ENCODE results near the gene CLCN5. TPM values are rescaled to one million over a fixed set of nuclear protein-coding genes. Genes with fewer than 3 reads are reported as not detected.

CLCN5 gene
- total and polyA plus RNA-seq, 10 of the 15 experiments (the other 5 are each of a cell fraction or from before 2014, with no cell fraction given) = 0.33 to 3.8 (median 2.6) TPM

DNA sequence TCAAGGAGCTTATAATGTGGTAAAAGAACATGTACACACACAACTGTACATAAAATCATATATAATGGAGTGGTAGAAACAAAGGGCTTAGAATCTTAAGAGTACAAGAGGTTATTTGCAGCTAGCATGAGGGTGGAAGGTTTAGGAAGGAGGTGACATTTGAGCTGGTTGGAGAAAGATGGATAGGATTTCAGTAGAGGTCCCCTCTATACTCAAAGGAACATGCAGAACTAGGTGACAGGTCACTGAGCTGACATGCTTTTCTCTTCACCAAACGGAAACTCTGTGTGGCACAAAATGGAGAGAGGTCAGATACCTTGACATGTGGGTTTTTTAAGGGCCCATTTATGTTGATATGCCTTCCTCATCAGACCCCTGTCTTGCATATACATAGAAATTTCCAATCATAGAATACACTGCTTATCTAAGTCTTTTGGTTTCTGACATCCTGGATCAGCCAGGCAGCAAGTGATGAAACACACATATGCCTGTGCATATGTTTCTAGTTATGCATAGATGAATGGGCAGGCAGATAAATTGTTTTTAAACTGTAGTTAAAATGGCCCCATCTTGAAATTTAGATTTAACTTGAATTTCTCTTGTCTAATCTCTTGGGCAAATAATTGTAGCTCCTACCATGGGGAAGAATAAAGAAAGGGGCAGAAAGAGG lies 29.3 kb downstream of the CLCN5 start:
- no peak for DNase-seq (ENCODE audit: low read depth, low spot score)
- Histone ChIP-seq H3K79me2 (ENCODE audit: control insufficient read depth, insufficient read depth, low read length) (no peaks in the 10 kb centered on the region), H2AFZ (ENCODE audit: control insufficient read depth, low read depth, low read length) (no peak overlapping the region), H3K27ac (ENCODE audit: control insufficient read depth, insufficient read depth) (no peak overlapping the region), H4K20me1 (ENCODE audit: control insufficient read depth, insufficient read depth) (no peaks in the 10 kb centered on the region), H3K4me3 (no peak overlapping the region), H3K36me3 (ENCODE audit: control insufficient read depth in 2 of 2, insufficient read depth in 2 of 2, low read length in 1 of 2) (no peaks in the 10 kb centered on the region), H3K9ac (ENCODE audit: control insufficient read depth, insufficient read depth, low read length) (no peak overlapping the region), H3K27me3 (replicated peaks in 1 of 2; ENCODE audit: control insufficient read depth in 2 of 2, insufficient read depth in 2 of 2, low read length in 1 of 2) (no peaks in the 10 kb centered on the region), H3K9me3 (replicated peaks; ENCODE audit: control insufficient read depth, insufficient read depth, low read length) (no peaks in the 10 kb centered on the region), H3K4me2 (ENCODE audit: control insufficient read depth, insufficient read depth) (no peak overlapping the region), H3K4me1 (ENCODE audit: control insufficient read depth, insufficient read depth, low read length) (no peaks in the 10 kb centered on the region; the same call in 1 of the 2 replicates)
- BruUV-seq (replicated peaks) = no TSS peak
- ChIA-PET RAD21 (ENCODE audit: unreplicated experiment) (no interaction called here), SMC1A (ENCODE audit: uncharacterized antibody, unreplicated experiment) (interaction anchor here (0.6 to 2.7 kb wide), 4 partner anchors 9 to 26 kb away, joined by 3 to 10 read pairs (median 3); no protein-coding TSS in a partner anchor), POLR2A (no interaction called here), CTCF (no interaction called here)
- no peak for FAIRE-seq
- ATAC-seq = no peak
- TF ChIP-seq, protein P1, sequence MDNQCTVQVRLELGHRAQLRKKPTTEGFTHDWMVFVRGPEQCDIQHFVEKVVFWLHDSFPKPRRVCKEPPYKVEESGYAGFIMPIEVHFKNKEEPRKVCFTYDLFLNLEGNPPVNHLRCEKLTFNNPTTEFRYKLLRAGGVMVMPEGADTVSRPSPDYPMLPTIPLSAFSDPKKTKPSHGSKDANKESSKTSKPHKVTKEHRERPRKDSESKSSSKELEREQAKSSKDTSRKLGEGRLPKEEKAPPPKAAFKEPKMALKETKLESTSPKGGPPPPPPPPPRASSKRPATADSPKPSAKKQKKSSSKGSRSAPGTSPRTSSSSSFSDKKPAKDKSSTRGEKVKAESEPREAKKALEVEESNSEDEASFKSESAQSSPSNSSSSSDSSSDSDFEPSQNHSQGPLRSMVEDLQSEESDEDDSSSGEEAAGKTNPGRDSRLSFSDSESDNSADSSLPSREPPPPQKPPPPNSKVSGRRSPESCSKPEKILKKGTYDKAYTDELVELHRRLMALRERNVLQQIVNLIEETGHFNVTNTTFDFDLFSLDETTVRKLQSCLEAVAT (IDR thresholded peaks at IDR 0.05) = no peak
- no peak for TF ChIP-seq IKZF1 (conservative IDR thresholded peaks at IDR 0.05)
- no peak for TF ChIP-seq GATAD2B (conservative IDR thresholded peaks at IDR 0.05; ENCODE audit: low read depth)
- no peak for TF ChIP-seq IRF4 (IDR thresholded peaks at IDR 0.05; ENCODE audit: low read depth, low read length)
- no peak for TF ChIP-seq CREB1 (IDR thresholded peaks at IDR 0.05; ENCODE audit: low read depth)
- TF ChIP-seq RCOR1 (conservative IDR thresholded peaks at IDR 0.05; ENCODE audit: low read depth, low read length) = no peak
- no peak for TF ChIP-seq STAT1 (conservative IDR thresholded peaks at IDR 0.05)
- no peak for TF ChIP-seq ZNF622 (IDR thresholded peaks at IDR 0.05)
- no peak for TF ChIP-seq ZNF384 (IDR thresholded peaks at IDR 0.05; ENCODE audit: borderline replicate concordance, low read depth, low read length)
- TF ChIP-seq CEBPZ (IDR thresholded peaks at IDR 0.05; ENCODE audit: low read depth, low read length) = no peak
- no peak for TF ChIP-seq SMARCA5 (IDR thresholded peaks at IDR 0.05)
- no peak for TF ChIP-seq CHD1 (IDR thresholded peaks at IDR 0.05; ENCODE audit: low read depth, low read length)
- TF ChIP-seq ZNF274 (IDR thresholded peaks at IDR 0.05; ENCODE audit: insufficient read depth, insufficient read length) = no peak
- 47% methylated on average over 1 of the region's 1 CpG for WGBS (ENCODE audit: insufficient coverage, insufficient replicate concordance, low lambda C conversion rate, missing lambda C conversion rate)
- in situ Hi-C loops (cut with MboI) = no loop called here
- intact Hi-C loops (cut with micrococcal nuclease; ENCODE audit: unreplicated experiment) = no loop called here
